SK-N-SH (cell line): ENCODE data around the gene CBR4. TPM values are rescaled to one million over a fixed set of nuclear protein-coding genes. Genes with fewer than 3 reads are reported as not detected.

Source experiments
- CTCF ChIA-PET: fragments of 300-600, 350-600 bp; formaldehyde crosslinking; extraction: SDS; loops from one replicate; lab custom pipeline; 2021; lab: Yijun Ruan, JAX
- POLR2A ChIA-PET: fragments of 350-600 bp; sonication (Branson Sonifier 250); formaldehyde crosslinking; extraction: SDS; loops from one replicate; lab custom pipeline; 2020; ENCODE audit warnings: antibody characterized with exemption, inconsistent platforms; lab: Yijun Ruan, JAX
- DNase-seq: peaks from one replicate; pipeline ENCODE4 v3.0.0; 2012
- H2AFZ ChIP-seq: fragments of 200-600 bp; sonication (generic); 2 replicates; pipeline ENCODE4 v1.8.1; 2016; ENCODE audit warnings: antibody characterized with exemption, mild to moderate bottlenecking, low read depth
- H3F3A ChIP-seq: fragments of 200-600 bp; sonication (generic); replicated peaks from 2 replicates; pipeline ENCODE3; 2016; ENCODE audit warnings: antibody characterized with exemption, mild to moderate bottlenecking; ENCODE audit not compliant: insufficient read depth
- H3K27ac ChIP-seq, 2 experiments: fragments of 200-500 bp in 1 of 2; fragments of 200-600 bp in 1 of 2; sonication (Bioruptor generic) in 1 of 2; sonication (generic), shearing (Covaris generic) in 1 of 2; 2 replicates each; pipeline versions ENCODE4 v1.5.1 to v1.6.1; 2014 to 2016; ENCODE audit warnings: low read depth in 2 of 2, inconsistent platforms in 1 of 2, low read length in 1 of 2, mild to moderate bottlenecking in 1 of 2, mixed read lengths in 1 of 2
- H3K27me3 ChIP-seq: fragments of 200-600 bp; sonication (generic), shearing (Covaris generic); 2 replicates; pipeline ENCODE4 v1.6.1; 2016; ENCODE audit warnings: mixed run types; ENCODE audit not compliant: insufficient read depth
- H3K36me3 ChIP-seq, 2 experiments: fragments of 200-500 bp in 1 of 2; fragments of 200-600 bp in 1 of 2; sonication (Bioruptor generic) in 1 of 2; sonication (generic) in 1 of 2; replicated peaks in 1 of 2; 2 replicates each; pipeline versions ENCODE3 to v1.5.1; 2014 to 2016; ENCODE audit warnings: low read length in 1 of 2, mild to moderate bottlenecking in 1 of 2; ENCODE audit not compliant: insufficient read depth in 2 of 2, control insufficient read depth in 1 of 2
- H3K4me1 ChIP-seq, 2 experiments: fragments of 200-500 bp in 1 of 2; fragments of 200-600 bp in 1 of 2; sonication (Bioruptor generic) in 1 of 2; sonication (generic), shearing (Covaris generic) in 1 of 2; 2 replicates each; pipeline versions ENCODE4 v1.5.1 to v1.6.1; 2014 to 2016; ENCODE audit warnings: low read depth in 1 of 2, low read length in 1 of 2, mixed run types in 1 of 2; ENCODE audit not compliant: insufficient read depth in 2 of 2, control insufficient read depth in 1 of 2
- H3K4me2 ChIP-seq: fragments of 200-600 bp; sonication (generic), shearing (Covaris generic); 2 replicates; pipeline ENCODE4 v1.6.1; 2017; ENCODE audit warnings: mixed run types
- H3K4me3 ChIP-seq, 2 experiments: fragments of 200-500 bp in 1 of 2; fragments of 200-600 bp in 1 of 2; sonication (Bioruptor generic) in 1 of 2; sonication (generic), shearing (Covaris generic) in 1 of 2; 2 replicates each; pipeline versions ENCODE4 v1.5.1 to v1.8.1; 2014 to 2016; ENCODE audit warnings: low read depth in 2 of 2, inconsistent platforms in 1 of 2, low read length in 1 of 2, mild to moderate bottlenecking in 1 of 2, mixed read lengths in 1 of 2, moderate library complexity in 1 of 2
- H3K79me2 ChIP-seq: fragments of 200-600 bp; sonication (generic); 2 replicates; pipeline ENCODE4 v1.8.1; 2017; ENCODE audit warnings: mild to moderate bottlenecking; ENCODE audit not compliant: insufficient read depth
- H3K9ac ChIP-seq: fragments of 200-600 bp; sonication (generic); 2 replicates; pipeline ENCODE4 v1.6.1; 2017; ENCODE audit warnings: mixed run types
- H3K9me2 ChIP-seq: fragments of 200-600 bp; sonication (generic); 2 replicates; pipeline ENCODE4 v1.6.1; 2017; ENCODE audit warnings: mixed run types
- H3K9me3 ChIP-seq: fragments of 200-600 bp; sonication (generic); 2 replicates; pipeline ENCODE4 v1.6.1; 2017; ENCODE audit warnings: mixed run types, mild to moderate bottlenecking, moderate library complexity
- H4K20me1 ChIP-seq: fragments of 200-600 bp; sonication (generic); 2 replicates; pipeline ENCODE4 v1.6.1; 2017; ENCODE audit warnings: mild to moderate bottlenecking, mixed run types; ENCODE audit not compliant: insufficient read depth
- CTCF ChIP-seq: fragments of 200-600 bp; sonication (generic); IDR thresholded peaks from 2 replicates; pipeline ENCODE4 v1.6.1; 2017; ENCODE audit warnings: antibody characterized with exemption, mild to moderate bottlenecking, moderate library complexity
- EP300 ChIP-seq, 2 experiments: IDR thresholded peaks; 2 replicates each; pipeline versions ENCODE4 v1.4.0 to v1.6.1; 2012; ENCODE audit warnings: borderline replicate concordance in 1 of 2, low read depth in 1 of 2, low read length in 1 of 2
- EZH2phosphoT487 ChIP-seq: fragments of 200-600 bp; sonication (generic); IDR thresholded peaks from 2 replicates; pipeline ENCODE4 v1.6.1; 2017; ENCODE audit warnings: low read depth, mixed run types, mild to moderate bottlenecking, antibody characterized with exemption, moderate library complexity, borderline replicate concordance
- FOSL2 ChIP-seq: IDR thresholded peaks from 2 replicates; pipeline ENCODE4 v1.4.0; 2012; ENCODE audit warnings: low read depth, mild to moderate bottlenecking, moderate library complexity, borderline replicate concordance
- IRF3 ChIP-seq: fragments of 150-350 bp; IDR thresholded peaks from 2 replicates; pipeline ENCODE4 v1.6.1; 2016; ENCODE audit warnings: mild to moderate bottlenecking, low read depth, low read length
- JUND ChIP-seq: IDR thresholded peaks from 2 replicates; pipeline ENCODE4 v1.4.0; 2012
- MXI1 ChIP-seq: IDR thresholded peaks from 2 replicates; pipeline ENCODE4 v1.6.1; 2012; ENCODE audit warnings: mild to moderate bottlenecking, low read depth, low read length, improper control_type of control experiment
- NFIC ChIP-seq: IDR thresholded peaks from 2 replicates; pipeline ENCODE4 v1.4.0; 2012; ENCODE audit warnings: borderline replicate concordance
- NRF1 ChIP-seq: IDR thresholded peaks from 2 replicates; pipeline ENCODE4 v1.6.1; 2012; ENCODE audit warnings: low read depth, mild to moderate bottlenecking, low read length
- PBX3 ChIP-seq: IDR thresholded peaks from 2 replicates; pipeline ENCODE4; 2012
- POLR2AphosphoS5 ChIP-seq: IDR thresholded peaks from 2 replicates; pipeline ENCODE4 v1.6.1; 2012; ENCODE audit warnings: low read depth, low read length
- RAD21 ChIP-seq: IDR thresholded peaks from 2 replicates; pipeline ENCODE4 v1.6.1; 2012; ENCODE audit warnings: mild to moderate bottlenecking, low read length
- RFX5 ChIP-seq: IDR thresholded peaks from 2 replicates; pipeline ENCODE4 v1.6.1; 2012; ENCODE audit warnings: mild to moderate bottlenecking, improper control_type of control experiment, low read length
- RXRA ChIP-seq: IDR thresholded peaks from 2 replicates; pipeline ENCODE4 v1.4.0; 2012; ENCODE audit warnings: low read depth, mild to moderate bottlenecking, borderline replicate concordance
- SMC3 ChIP-seq: IDR thresholded peaks from 2 replicates; pipeline ENCODE4 v1.6.1; 2012; ENCODE audit warnings: low read depth, low read length, improper control_type of control experiment
- TAF1 ChIP-seq: IDR thresholded peaks from 2 replicates; pipeline ENCODE4 v1.6.1; 2012; ENCODE audit warnings: low read depth, mild to moderate bottlenecking, low read length, moderate library complexity, borderline replicate concordance
- TCF12 ChIP-seq: IDR thresholded peaks from 2 replicates; pipeline ENCODE4 v1.4.0; 2012
- TEAD4 ChIP-seq: IDR thresholded peaks from 2 replicates; pipeline ENCODE4 v1.4.0; 2012; ENCODE audit warnings: mild to moderate bottlenecking, borderline replicate concordance; ENCODE audit not compliant: insufficient read depth
- USF1 ChIP-seq: IDR thresholded peaks from 2 replicates; pipeline ENCODE4 v1.4.0; 2012; ENCODE audit warnings: low read depth, borderline replicate concordance
- YY1 ChIP-seq: IDR thresholded peaks from 2 replicates; pipeline ENCODE4 v1.4.0; 2012; ENCODE audit warnings: low read depth, mild to moderate bottlenecking
- WGBS: methylation state at CpG from one replicate; pipeline ENCODE4 v1.1.6; 2017; ENCODE audit warnings: low lambda C conversion rate; 5-methylcytosine and 5-hydroxymethylcytosine counted together
- polyA plus RNA-seq, 3 experiments: library from polyadenylated mRNA; depleted of rRNA; stranded (reverse); fragments of >200 nt; gene quantifications; 2 replicates each; pipeline ENCODE4 v1.2.3, GENCODE V29; 2012

The CBR4 gene
- polyA plus RNA-seq, 1 of the 3 experiments (the other 2 are of a cell fraction), result 2.8 TPM

- H3K4me3 ChIP-seq, result no peak overlapping the region
- POLR2A ChIA-PET, result no interaction called here
- no peak overlapping the region for H3K4me2 ChIP-seq
- no peak overlapping the region for H3K9ac ChIP-seq
- no peak overlapping the region for H3K27ac ChIP-seq
- H3K9me2 ChIP-seq, result no peaks in the 10 kb centered on the region
- no peaks in the 10 kb centered on the region for H3K27me3 ChIP-seq
- no peaks in the 10 kb centered on the region for H3K9me3 ChIP-seq
- 83% methylated on average over 4 of the region's 4 CpGs for WGBS
- H4K20me1 ChIP-seq, result no peaks in the 10 kb centered on the region
- CTCF ChIA-PET, result interaction anchor here (1.1 to 4.1 kb wide), 4 partner anchors 10 to 486 kb away, joined by 3 to 50 read pairs (median 5); partner anchors contain the start of gene CBR4
- H3K4me1 ChIP-seq, result no peaks in the 10 kb centered on the region; a peak in 3 of 4 replicates
- peaks cover 13% of the 10 kb centered on the region; the same call in 1 of the 2 replicates for H3K79me2 ChIP-seq
- peaks cover 65 to 79% of the 10 kb centered on the region in 2 experiments for H3K36me3 ChIP-seq
- H2AFZ ChIP-seq, result no peak overlapping the region
- DNase-seq, result no peak
- TF ChIP-seq RAD21, result no peak
- TF ChIP-seq YY1, result no peak
- TF ChIP-seq IRF3, result no peak
- TF ChIP-seq EP300 (IDR thresholded peaks at IDR 0.05; ENCODE audit: borderline replicate concordance in 1 of 2, low read depth in 1 of 2, low read length in 1 of 2), result no peak
- TF ChIP-seq TEAD4, result no peak
- TF ChIP-seq FOSL2, result no peak
- no peak for TF ChIP-seq NFIC
- no peak for TF ChIP-seq RFX5
- TF ChIP-seq MXI1, result no peak
- TF ChIP-seq PBX3, result no peak
- TF ChIP-seq NRF1, result no peak
- TF ChIP-seq JUND, result no peak
- no peak for TF ChIP-seq POLR2AphosphoS5
- TF ChIP-seq USF1, result no peak
- no peak for TF ChIP-seq RXRA
- TF ChIP-seq TAF1, result no peak
- TF ChIP-seq CTCF, result no peak
- TF ChIP-seq TCF12, result no peak
- no peak for TF ChIP-seq EZH2phosphoT487
- no peak for TF ChIP-seq SMC3
- peaks cover 6% of the 10 kb centered on the region for H3F3A ChIP-seq
Measured at GRCh38 chr4:168999809-169000208, 10.2 kb downstream of the CBR4 start.
